NCI-H460 (cell line): ENCODE measurements around the gene TTC27. TPM values are rescaled to one million over a fixed set of nuclear protein-coding genes. Genes with fewer than 3 reads are reported as not detected.
"Not testable (repeated sequence)": the region's sequence is repeated elsewhere in the genome, so short reads cannot be mapped to it uniquely, and the experiment has no call there.

Experiments
- DNase-seq: peaks from one replicate; pipeline ENCODE4 v3.0.0-alpha.2; 2016; ENCODE audit warnings: low read depth; ENCODE audit errors: extremely low read depth
- total RNA-seq: library from RNA; depleted of rRNA; stranded (reverse); fragments of >200 nt; shearing (Covaris generic); gene quantifications from 2 replicates; pipeline ENCODE4 v1.2.3, GENCODE V29; 2014

Gene TTC27
- total RNA-seq, 1 experiment from 2014 or later = 39.1 TPM

DNA sequence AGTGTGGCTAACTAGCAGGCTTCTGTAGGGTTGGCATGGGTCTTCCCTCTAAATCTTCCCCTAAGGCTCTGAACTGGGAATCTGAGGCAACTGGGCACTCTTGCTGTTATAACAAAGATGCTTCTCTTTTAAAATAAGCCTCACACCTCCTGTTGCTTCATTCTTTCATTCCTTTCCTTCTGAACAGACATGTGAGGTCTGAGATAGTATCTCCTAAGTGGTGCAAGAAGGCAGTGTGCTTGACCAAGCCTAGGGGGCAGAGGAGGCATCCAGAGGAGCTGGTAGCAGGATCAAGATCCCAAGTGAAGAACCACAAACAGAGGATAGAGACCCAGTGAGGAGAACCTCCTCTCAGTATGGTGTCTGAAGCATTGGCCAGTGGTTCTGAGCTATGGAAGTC lies 90.9 kb downstream of the TTC27 start:
- DNase-seq = no peak

- DNase-seq = no peak
Measured at GRCh38 chr2:32719430-32719829, 91.6 kb downstream of the TTC27 start.

GRCh38 chr2:32719933-32720716 lies 92.3 kb downstream of the TTC27 start:
- DNase-seq = no peak

- DNase-seq = no peak
Measured at GRCh38 chr2:32720771-32721170, 92.9 kb downstream of the TTC27 start.

DNA sequence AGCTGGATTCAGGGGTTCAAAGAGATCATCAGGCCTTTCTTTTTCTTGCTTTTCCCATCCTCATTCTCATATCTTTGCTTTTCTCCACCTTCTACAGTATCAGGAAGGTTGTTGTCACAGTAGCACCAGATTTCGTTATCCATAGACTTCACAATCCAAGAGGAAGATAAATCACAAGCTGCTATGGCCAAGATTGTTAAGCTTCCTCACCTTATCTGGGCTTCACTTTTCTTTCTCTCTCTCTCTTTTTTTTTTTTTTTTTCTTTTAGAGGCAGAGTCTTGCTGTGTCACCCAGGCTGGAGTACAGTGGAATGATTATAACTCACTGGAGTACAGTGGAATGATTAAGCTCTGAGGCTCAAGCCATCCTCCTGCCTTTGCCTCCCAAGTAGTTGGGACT lies 93.5 kb downstream of the TTC27 start:
- no peak for DNase-seq

- DNase-seq = no peak
Measured at GRCh38 chr2:32723467-32724079, 95.7 kb downstream of the TTC27 start.

DNA sequence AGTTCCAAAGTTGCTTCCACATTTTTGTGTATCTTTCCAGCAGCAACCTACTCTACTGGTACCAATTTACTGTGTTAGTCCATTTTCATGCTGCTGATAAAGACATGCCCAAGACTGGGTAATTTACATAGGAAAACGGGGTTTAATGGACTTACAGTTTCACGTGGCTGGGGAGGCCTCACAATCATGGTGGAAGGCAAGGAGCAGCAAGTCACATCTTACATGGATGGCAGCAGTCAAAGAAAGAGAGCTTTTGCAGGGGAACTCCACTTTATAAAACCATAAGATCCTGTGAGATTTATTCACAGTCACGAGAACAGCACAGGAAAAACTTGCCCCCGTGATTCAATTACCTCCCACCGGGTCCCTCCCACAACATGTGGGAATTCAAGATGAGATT lies 98.8 kb downstream of the TTC27 start:
- not testable (repeated sequence) for DNase-seq

GRCh38 chr2:32727157-32727556 lies 99.3 kb downstream of the TTC27 start:
- DNase-seq = no peak

- DNase-seq = not testable (repeated sequence)
Measured at GRCh38 chr2:32730958-32731357, 103.1 kb downstream of the TTC27 start.

DNA sequence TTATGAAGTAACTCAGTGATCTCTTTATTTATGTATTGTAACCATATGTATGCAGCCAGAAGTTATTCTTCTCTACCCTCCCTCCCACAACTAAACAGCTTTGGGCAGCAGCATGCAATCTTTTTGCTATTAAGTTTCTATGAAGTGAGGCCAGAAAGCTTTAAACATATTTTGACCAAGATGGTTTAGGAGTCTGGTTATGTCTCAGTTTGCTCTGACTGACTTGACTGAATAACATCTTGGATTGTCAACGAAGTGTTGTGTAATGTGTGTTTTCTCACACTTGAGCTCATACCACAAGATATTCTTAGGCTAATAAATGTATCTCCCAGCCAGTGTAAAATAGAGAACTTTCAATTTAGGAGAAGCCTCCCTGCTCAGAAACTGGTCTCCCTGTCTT lies 104.3 kb downstream of the TTC27 start:
- no peak for DNase-seq

DNA sequence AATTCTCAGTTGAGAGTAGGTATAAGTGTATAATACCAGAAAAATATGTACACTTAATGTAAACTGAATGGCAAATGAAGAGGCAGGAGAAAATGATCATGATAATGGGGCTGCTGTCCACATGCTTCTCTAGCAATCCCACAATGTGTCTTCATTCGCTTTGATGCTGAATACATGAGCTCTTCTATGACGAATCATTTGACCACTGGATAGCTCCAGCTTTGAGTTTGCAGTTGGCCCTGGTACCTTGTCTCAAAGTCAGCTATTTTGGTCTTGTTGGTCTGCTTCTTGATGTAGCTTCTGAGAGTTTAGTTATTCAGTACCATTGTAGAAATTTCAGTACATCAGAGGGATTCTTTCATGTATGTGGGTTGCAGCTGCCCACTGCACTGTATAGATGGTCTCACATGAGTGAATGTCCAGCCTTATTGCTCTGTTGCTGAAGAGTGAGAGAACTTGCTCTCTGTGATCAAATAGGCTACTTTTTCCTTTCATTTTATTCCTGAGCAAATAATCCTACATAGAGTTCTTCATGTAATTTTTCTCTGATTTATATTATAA lies 105.1 kb downstream of the TTC27 start:
- no peak for DNase-seq

GRCh38 chr2:32735348-32735747 lies 107.5 kb downstream of the TTC27 start:
- DNase-seq = no peak

- peak; percentile 2 for DNase-seq
Measured at GRCh38 chr2:32738939-32739338, 111.1 kb downstream of the TTC27 start.

- no peak for DNase-seq
Measured at GRCh38 chr2:32739664-32740063, 111.8 kb downstream of the TTC27 start.

- no peak for DNase-seq
Measured at GRCh38 chr2:32741575-32741974, 113.7 kb downstream of the TTC27 start.

- no peak for DNase-seq
Measured at GRCh38 chr2:32742376-32742775, 114.5 kb downstream of the TTC27 start.

DNA sequence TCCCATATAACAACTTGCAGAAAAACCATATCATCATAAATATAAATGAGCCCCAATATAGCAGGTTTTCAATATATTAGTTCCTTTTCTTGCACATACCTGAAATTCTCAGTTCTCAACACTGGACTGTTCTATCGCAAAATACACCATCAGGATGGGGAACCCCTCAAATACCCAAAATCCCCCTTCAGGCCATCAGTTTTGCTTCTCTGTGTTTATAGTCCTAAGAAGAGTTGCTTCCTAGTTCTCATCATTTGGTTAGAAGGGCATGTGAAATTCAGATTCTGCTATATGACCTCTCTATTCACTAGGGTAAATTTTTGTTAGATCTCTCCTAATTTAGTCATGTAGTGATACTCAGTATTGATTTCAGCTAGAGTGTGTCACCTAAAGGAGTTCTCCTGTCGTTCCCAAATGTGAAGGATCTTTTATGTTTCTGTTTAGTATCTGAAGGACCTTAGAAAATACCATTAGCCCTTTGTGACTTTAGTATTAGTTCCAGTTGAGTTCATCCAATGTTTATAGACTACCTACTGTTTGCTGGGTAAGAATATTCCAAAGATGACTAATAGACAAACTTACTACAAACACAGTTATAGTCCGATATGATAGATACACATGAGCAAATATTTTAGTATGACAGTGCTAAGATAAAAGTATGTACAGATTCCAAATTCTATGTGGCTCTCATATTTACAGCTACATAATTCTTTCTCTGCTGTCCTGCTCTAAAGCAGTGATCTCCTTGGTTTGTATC lies 115.8 kb downstream of the TTC27 start:
- no peak for DNase-seq

DNA sequence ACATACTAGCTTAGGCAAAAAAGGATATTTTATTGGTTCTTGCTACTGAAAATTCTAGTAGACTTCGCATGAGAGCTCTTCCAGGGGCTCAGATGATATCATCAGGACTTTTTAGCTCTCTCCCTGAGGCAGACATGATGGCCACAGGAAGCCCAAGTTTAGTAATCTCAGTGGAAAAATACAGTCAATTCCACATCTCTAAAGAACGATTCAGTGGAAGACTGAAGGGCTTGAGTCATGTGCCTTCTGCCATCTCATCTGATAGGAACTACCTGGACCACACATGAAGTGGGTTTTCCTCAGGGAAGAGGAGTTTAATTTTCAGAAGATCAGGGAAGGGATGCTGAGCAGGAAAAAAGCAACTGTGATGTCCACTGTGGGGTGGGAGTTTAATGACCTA lies 117.3 kb downstream of the TTC27 start:
- DNase-seq = no peak

- DNase-seq = no peak
Measured at GRCh38 chr2:32745675-32746074, 117.8 kb downstream of the TTC27 start.

- DNase-seq = no peak
Measured at GRCh38 chr2:32746669-32747068, 118.8 kb downstream of the TTC27 start.

GRCh38 chr2:32748158-32748557 lies 120.3 kb downstream of the TTC27 start:
- no peak for DNase-seq
